Brain microvascular endothelial cell (primary cell): Measurements from ENCODE around the gene GRIK4.
A peak's percentile ranks its signal among the peaks of the same experiment; 100 is the strongest.

Experiments used
- DNase-seq: peaks from one replicate; pipeline ENCODE4 v3.0.0-alpha.2; 2020
- H3K27ac ChIP-seq: fragments of 250-450 bp; sonication (Bioruptor Pico); 2 replicates; pipeline ENCODE4 v1.5.1; 2020; ENCODE audit warnings: mild to moderate bottlenecking, moderate library complexity
- H3K27me3 ChIP-seq: fragments of 250-450 bp; sonication (Bioruptor Pico); replicated peaks from 2 replicates; pipeline ENCODE4 v1.5.1; 2020; ENCODE audit warnings: mild to moderate bottlenecking
- H3K36me3 ChIP-seq: fragments of 250-450 bp; sonication (Bioruptor Pico); replicated peaks from 2 replicates; pipeline ENCODE4 v1.5.1; 2020; ENCODE audit warnings: mild to moderate bottlenecking
- H3K4me3 ChIP-seq: 2 replicates; pipeline ENCODE4 v1.5.1; 2011; ENCODE audit warnings: low read depth, mild to moderate bottlenecking, control low read depth, low read length, moderate library complexity
- CTCF ChIP-seq: IDR thresholded peaks from 2 replicates; pipeline ENCODE4 v1.5.1; 2011; ENCODE audit warnings: low read depth, mild to moderate bottlenecking, moderate library complexity, low read length, control low read depth, inconsistent platforms; ENCODE audit errors: missing control alignments
- in situ Hi-C: cut with HindIII; loops from 2 replicates; pipeline ENCODE4 v1.10.0; 2017; ENCODE audit warnings: low sequenced_read_pairs, low pct_ligation_motif_present

Gene GRIK4

GRCh38 chr11:120740380-120740779 lies 228.8 kb downstream of the GRIK4 start:
- H3K4me3 ChIP-seq, result no peak overlapping the region
- in situ Hi-C loops, result no loop called here
- no peak for TF ChIP-seq CTCF
- no peak overlapping the region for H3K27ac ChIP-seq
- no peaks in the 10 kb centered on the region for H3K36me3 ChIP-seq
- no peaks in the 10 kb centered on the region for H3K27me3 ChIP-seq
- no peak for DNase-seq

- in situ Hi-C loops, result no loop called here
- H3K27me3 ChIP-seq, result no peaks in the 10 kb centered on the region
- no peaks in the 10 kb centered on the region for H3K36me3 ChIP-seq
- peak; percentile 16 for TF ChIP-seq CTCF
- no peak overlapping the region for H3K4me3 ChIP-seq
- DNase-seq, result no peak
- H3K27ac ChIP-seq, result no peak overlapping the region
Observed at GRCh38 chr11:120744016-120744994, 232.8 kb downstream of the GRIK4 start.

GRCh38 chr11:120746376-120746775 lies 234.8 kb downstream of the GRIK4 start:
- no peak for DNase-seq
- no peak overlapping the region for H3K27ac ChIP-seq
- H3K36me3 ChIP-seq, result no peaks in the 10 kb centered on the region
- H3K27me3 ChIP-seq, result no peaks in the 10 kb centered on the region
- TF ChIP-seq CTCF, result no peak
- in situ Hi-C loops, result no loop called here
- no peak overlapping the region for H3K4me3 ChIP-seq

- TF ChIP-seq CTCF, result no peak
- Histone ChIP-seq H3K27ac (no peak overlapping the region), H3K27me3 (no peaks in the 10 kb centered on the region), H3K4me3 (no peak overlapping the region), H3K36me3 (no peaks in the 10 kb centered on the region)
- no peak for DNase-seq
- in situ Hi-C loops, result no loop called here
Observed at GRCh38 chr11:120746836-120747609, 235.5 kb downstream of the GRIK4 start.

- in situ Hi-C loops, result no loop called here
- Histone ChIP-seq H3K36me3 (no peaks in the 10 kb centered on the region), H3K27me3 (no peaks in the 10 kb centered on the region), H3K27ac (no peak overlapping the region), H3K4me3 (no peak overlapping the region)
- no peak for DNase-seq
- no peak for TF ChIP-seq CTCF
Observed at GRCh38 chr11:120747850-120748814, 236.6 kb downstream of the GRIK4 start.
